GM21360 (cell line): ENCODE results near the gene ANKRD13B.
"Not testable (repeated sequence)": the region's sequence is repeated elsewhere in the genome, so short reads cannot be mapped to it uniquely, and the experiment has no call there.

Experiments used
- ATAC-seq: cut with Tn5 transposase; IDR thresholded peaks from one replicate; pipeline ENCODE4 v1.9.1; 2021; ENCODE audit warnings: mild to moderate bottlenecking, moderate library complexity; ENCODE audit not compliant: unreplicated experiment

The ANKRD13B gene

DNA sequence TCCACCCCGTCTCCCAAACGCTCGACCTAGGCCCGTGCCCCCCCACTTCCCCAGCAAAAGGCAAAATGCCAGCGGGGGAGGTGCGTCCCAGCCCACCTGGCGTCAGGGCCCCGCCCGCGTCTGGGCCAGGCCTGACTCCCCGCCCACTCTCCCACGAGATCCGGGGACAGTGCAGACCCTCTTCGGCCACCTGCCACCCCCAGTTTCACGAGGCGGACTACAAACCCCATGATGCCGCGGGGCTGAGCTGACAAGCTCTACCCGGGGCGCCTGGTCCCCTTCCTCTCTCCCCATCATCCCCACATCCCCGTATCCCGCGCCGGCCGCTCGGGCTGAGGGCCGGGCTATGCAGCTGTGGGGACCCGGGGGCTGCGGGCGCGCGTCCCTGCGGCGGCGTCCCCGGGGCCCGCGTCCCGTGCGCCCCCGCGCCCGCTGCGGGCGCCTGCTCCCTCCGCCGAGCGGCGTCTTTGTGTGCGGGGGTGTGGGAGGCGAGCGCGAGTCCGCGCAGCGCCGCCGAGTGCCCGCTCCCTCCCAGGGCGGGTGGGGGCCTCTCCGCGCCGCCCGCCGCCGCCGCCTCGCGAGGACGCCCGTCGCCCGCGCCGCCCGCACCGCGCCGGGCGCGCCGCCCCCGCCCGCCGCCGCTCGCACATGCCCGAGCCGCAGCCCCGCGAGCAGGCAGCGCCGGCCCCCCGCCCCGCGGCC is at the start of gene ANKRD13B:
Gene ANKRD13B (plus strand): TSS at position 283 of the 702 bp plus-strand sequence. CDS start 490 bp downstream, outside the sequence.
- no peak for ATAC-seq

GRCh38 chr17:29544066-29544465 is 48.9 kb upstream of the ANKRD13B start:
- no peak for ATAC-seq

- ATAC-seq = no peak
These were observed 46.8 kb upstream of the ANKRD13B start for GRCh38 chr17:29546085-29546484.

GRCh38 chr17:29546830-29547229 is 46.1 kb upstream of the ANKRD13B start:
- no peak for ATAC-seq

DNA sequence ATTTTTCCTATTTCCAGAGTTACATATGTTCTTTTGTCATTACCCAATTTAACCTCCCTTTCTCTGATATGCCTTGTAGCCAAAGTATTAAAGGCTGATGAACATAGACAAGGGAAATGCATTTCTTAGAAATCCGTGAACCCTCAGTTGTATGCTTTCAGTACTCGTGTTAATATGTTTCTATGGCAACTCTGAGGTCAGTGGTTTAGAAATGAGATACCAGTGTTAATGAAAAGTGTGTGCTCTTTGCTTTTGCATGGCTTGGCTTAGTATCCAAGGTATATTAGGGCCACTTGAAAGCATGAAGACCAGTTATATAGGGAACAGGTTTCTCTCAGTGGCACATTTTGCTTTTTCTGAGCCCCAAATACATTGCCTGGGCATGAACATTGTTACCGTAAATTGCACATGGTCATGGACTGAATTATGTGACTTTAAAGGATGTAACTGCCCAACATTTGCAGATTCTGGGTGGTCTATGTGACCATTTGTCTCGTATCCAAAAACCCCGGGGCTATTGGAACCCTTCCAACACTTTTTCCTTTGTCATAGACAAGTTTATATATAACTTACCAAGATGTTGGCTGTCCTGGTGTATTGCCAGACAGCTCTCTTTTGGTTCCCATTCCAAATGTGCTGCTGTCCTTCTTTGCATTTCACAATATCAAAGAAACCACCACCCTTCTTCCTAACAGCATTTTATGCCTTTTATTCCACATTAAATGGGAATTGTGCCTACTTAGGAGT is 43.6 kb upstream of the ANKRD13B start:
- no peak for ATAC-seq

GRCh38 chr17:29555840-29556239 is 37.1 kb upstream of the ANKRD13B start:
- no peak for ATAC-seq

- ATAC-seq = no peak
These were observed 35.7 kb upstream of the ANKRD13B start for GRCh38 chr17:29557085-29557738.

- ATAC-seq = no peak
These were observed 35.2 kb upstream of the ANKRD13B start for GRCh38 chr17:29557739-29558116.

GRCh38 chr17:29558139-29558538 is 34.8 kb upstream of the ANKRD13B start:
- ATAC-seq = not testable (repeated sequence)

GRCh38 chr17:29559640-29560039 is 33.3 kb upstream of the ANKRD13B start:
- ATAC-seq = no peak

DNA sequence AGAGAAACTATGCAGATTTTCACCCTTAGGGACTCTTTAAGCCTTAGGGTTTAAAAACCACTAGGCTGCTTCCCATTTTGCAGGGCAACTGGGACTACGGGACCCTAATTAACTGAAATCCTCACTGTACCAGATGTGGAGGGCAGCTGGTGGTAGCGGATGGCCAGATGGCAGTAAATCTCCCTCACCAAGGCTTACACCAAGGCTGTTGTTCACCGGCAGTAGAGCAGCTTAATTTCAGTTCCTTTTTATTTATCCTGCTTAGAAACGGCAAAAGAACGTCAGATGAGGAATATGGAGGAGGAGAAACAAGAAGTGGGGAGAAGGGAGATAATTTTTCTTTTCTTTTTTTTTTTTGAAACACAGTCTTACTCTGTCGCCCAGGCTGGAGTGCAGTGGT is 32.6 kb upstream of the ANKRD13B start:
- no peak for ATAC-seq

DNA sequence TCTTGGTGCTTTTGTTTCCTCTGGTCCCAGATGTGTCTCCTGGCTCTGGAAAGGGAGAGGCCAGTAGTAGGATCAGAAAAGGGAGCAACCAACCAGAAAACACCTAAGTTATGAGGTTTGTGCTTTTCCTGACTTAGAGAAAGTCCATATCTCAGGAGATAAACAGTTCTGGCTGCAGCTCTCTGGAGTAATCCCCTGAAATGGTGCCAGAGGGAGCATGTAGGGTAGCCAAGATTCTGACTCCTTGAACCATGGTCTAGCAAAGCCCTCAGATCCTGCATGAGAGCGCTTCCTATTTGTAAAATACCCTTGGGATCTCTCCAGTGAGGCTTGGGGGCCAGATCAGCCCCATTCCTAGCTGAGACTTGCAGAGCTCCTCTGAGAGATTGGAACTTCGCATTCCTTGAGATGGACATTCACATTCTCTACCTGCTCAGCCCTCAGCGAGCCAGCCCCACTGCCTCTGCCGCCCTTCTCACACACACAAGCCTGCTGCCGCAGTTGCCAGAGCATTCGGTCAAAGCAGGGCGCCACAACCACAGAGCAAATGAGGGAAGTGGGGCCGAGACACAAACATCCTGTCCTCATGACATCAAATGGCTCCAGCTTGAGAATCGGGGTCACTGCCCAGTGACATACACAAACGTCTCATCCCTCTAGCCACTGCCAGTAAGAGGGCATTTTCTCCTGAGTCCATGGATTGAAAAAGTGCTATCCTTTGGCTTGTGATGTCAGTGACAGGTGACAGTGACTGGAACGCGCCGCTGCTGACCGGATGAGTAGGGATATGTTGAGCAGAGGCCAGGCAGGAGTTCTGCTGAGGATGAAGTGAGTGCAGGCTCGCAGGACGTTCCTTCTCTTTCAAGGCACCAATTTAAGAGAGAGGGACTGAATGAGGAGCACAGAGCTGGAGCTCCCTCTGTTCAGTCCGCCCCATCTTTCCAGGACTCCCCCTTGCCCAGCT is 31.1 kb upstream of the ANKRD13B start:
- no peak for ATAC-seq

- no peak for ATAC-seq
These were observed 30.3 kb upstream of the ANKRD13B start for GRCh38 chr17:29562615-29563014.

GRCh38 chr17:29563816-29564215 is 29.1 kb upstream of the ANKRD13B start:
- ATAC-seq = no peak

GRCh38 chr17:29565643-29566472 is 27.1 kb upstream of the ANKRD13B start:
- no peak for ATAC-seq

DNA sequence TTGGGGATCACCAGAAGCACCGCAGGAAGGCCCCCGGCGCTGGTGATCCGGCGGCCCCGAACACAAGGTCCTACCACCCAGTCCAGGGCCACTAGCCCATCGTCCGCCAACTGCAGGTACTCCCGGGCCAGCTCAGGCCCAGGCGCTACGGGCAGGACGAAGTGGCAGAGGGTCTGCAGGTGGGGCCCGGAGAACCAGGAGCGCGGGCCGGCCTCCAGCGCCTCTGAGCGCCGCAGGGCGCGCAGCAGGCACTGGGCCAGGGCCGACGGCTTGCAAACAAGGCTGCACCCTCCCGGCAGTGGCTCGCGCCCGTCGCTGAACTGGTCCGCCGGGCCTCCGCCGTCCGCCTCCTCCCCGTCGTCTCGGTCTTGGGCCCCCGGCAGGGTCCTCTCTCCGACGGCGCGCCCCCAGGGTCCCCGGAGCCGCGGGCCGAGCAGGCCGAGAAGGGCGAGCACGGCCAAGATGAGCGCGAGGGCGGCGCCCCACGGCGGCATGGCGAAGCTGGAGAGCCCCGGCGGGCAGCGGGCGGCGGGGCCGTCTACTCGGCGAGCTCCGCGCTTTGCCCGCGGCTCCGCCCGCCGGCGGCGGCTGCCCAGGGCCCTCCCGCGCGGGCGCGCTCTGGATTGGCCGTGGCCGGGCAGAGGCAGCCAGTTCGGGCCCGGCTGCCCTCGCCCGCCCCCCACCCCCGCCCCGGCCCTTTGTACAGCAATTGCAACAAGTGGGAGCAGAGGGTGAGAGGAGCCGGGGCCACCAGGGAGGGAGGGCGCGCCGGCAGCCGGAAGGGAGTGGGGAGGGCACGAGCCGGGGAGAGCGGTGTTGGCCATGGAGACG is 26.2 kb upstream of the ANKRD13B start, which contains the start of gene ABHD15:
Gene ABHD15 (minus strand): TSS at position 565 of the 831 bp plus-strand sequence. CDS start 71 bp downstream, at position 494.
- peak; percentile 28 for ATAC-seq

- no peak for ATAC-seq
These were observed 25.7 kb upstream of the ANKRD13B start for GRCh38 chr17:29567304-29567553.

- ATAC-seq = peak; percentile 32
These were observed 25.2 kb upstream of the ANKRD13B start for GRCh38 chr17:29567554-29568330.
